GM12878 (cell line): ENCODE results near the gene TOP1. TPM values are rescaled to one million over a fixed set of nuclear protein-coding genes. Genes with fewer than 3 reads are reported as not detected.

Experiments
- ATAC-seq: fragments of 200-7000 bp; cut with Tn5 transposase; 3 replicates; pipeline ENCODE4 v1.9.1; 2020; ENCODE audit warnings: mild to moderate bottlenecking, moderate library complexity
- Bru-seq: library from RNA; stranded (reverse); fragments of 400-500 nt; gene quantifications from one replicate; lab custom pipeline; 2021; lab: Mats Ljungman, UMichigan
- BruChase-seq, 2 experiments: library from RNA; stranded (reverse); fragments of 400-500 nt; gene quantifications; one replicate each; lab custom pipeline; 2021; lab: Mats Ljungman, UMichigan
- BruUV-seq: library from RNA; stranded (reverse); fragments of 400-500 nt; replicated peaks from 2 replicates; lab custom pipeline; 2021; lab: Mats Ljungman, UMichigan
- CTCF ChIA-PET: fragments of 300-600 bp; sonication (Branson Sonifier 250); formaldehyde crosslinking; extraction: SDS; loops from one replicate; lab custom pipeline; 2021; ENCODE audit warnings: inconsistent platforms; lab: Yijun Ruan, JAX
- POLR2A ChIA-PET: fragments of 350-600 bp; formaldehyde crosslinking; extraction: SDS; loops from one replicate; lab custom pipeline; 2021; ENCODE audit warnings: inconsistent platforms; lab: Charles Lee
- RAD21 ChIA-PET: fragments of 300-600 bp; sonication (Branson Sonifier 250); formaldehyde crosslinking; loops from one replicate; lab custom pipeline; 2023; ENCODE audit warnings: antibody characterized with exemption; ENCODE audit not compliant: unreplicated experiment; lab: Charles Lee
- SMC1A ChIA-PET: fragments of 300-600 bp; sonication (Branson Sonifier 250); formaldehyde crosslinking; loops from one replicate; lab custom pipeline; 2023; ENCODE audit not compliant: unreplicated experiment, uncharacterized antibody; lab: Charles Lee
- DNase-seq: peaks from one replicate; pipeline ENCODE4 v3.0.0-alpha.2; 2011; ENCODE audit warnings: low read depth, low spot score
- FAIRE-seq: peaks from 3 replicates; lab custom pipeline; 2011; peaks lifted over from hg19 to GRCh38; lab: Jason Lieb, UNC
- H2AFZ ChIP-seq: 2 replicates; pipeline ENCODE4 v1.6.0; 2011; ENCODE audit warnings: low read depth, low read length, control low read depth; ENCODE audit not compliant: control insufficient read depth
- H3K27ac ChIP-seq: 2 replicates; pipeline ENCODE4 v1.5.1; 2011; ENCODE audit warnings: control low read depth; ENCODE audit not compliant: control insufficient read depth, insufficient read depth
- H3K27me3 ChIP-seq, 2 experiments: replicated peaks in 1 of 2; 2 replicates each; pipeline versions ENCODE4 v1.6.0 to v1.6.1; 2011; ENCODE audit warnings: low read length in 1 of 2; ENCODE audit not compliant: control insufficient read depth in 2 of 2, insufficient read depth in 2 of 2
- H3K36me3 ChIP-seq, 2 experiments: 2 replicates each; pipeline ENCODE4 v1.5.1; 2011; ENCODE audit warnings: low read length in 1 of 2; ENCODE audit not compliant: control insufficient read depth in 2 of 2, insufficient read depth in 2 of 2
- H3K4me1 ChIP-seq: 2 replicates; pipeline ENCODE4 v1.6.1; 2011; ENCODE audit warnings: mild to moderate bottlenecking, low read length, moderate library complexity, mixed read lengths; ENCODE audit not compliant: control insufficient read depth, insufficient read depth
- H3K4me2 ChIP-seq: 2 replicates; pipeline ENCODE4 v1.6.0; 2011; ENCODE audit warnings: control low read depth; ENCODE audit not compliant: control insufficient read depth, insufficient read depth
- H3K4me3 ChIP-seq: fragments of 200-600 bp; sonication (generic); 2 replicates; pipeline ENCODE4 v1.5.1; 2016
- H3K79me2 ChIP-seq: 2 replicates; pipeline ENCODE4 v1.6.0; 2011; ENCODE audit warnings: low read length; ENCODE audit not compliant: control insufficient read depth, insufficient read depth
- H3K9ac ChIP-seq: 2 replicates; pipeline ENCODE4 v1.8.0; 2011; ENCODE audit warnings: low read length, control low read depth, mixed read lengths; ENCODE audit not compliant: control insufficient read depth, insufficient read depth
- H3K9me3 ChIP-seq: replicated peaks from 3 replicates; pipeline ENCODE4 v1.5.1; 2011; ENCODE audit warnings: mild to moderate bottlenecking, low read length; ENCODE audit not compliant: control insufficient read depth, insufficient read depth
- H4K20me1 ChIP-seq: 2 replicates; pipeline ENCODE4 v1.6.0; 2011; ENCODE audit not compliant: control insufficient read depth, insufficient read depth
- CHD2 ChIP-seq: IDR thresholded peaks from 2 replicates; pipeline ENCODE4 v1.6.1; 2011; ENCODE audit warnings: low read depth, low read length, improper control_type of control experiment, borderline replicate concordance
- GATAD2B ChIP-seq: fragments of 450-650 bp; conservative IDR thresholded peaks from 2 replicates; pipeline ENCODE4 v1.6.1; 2017; ENCODE audit warnings: low read depth, mild to moderate bottlenecking, moderate library complexity
- HDAC2 ChIP-seq: fragments of 200-600 bp; sonication (generic); IDR thresholded peaks from 2 replicates; pipeline ENCODE4 v1.6.1; 2017
- KAT2A ChIP-seq: conservative IDR thresholded peaks from 2 replicates; pipeline ENCODE4 v1.6.1; 2011; ENCODE audit warnings: low read depth, low read length; ENCODE audit not compliant: control insufficient read depth
- PKNOX1 ChIP-seq: fragments of 450-650 bp; IDR thresholded peaks from 2 replicates; pipeline ENCODE4 v1.6.1; 2016; ENCODE audit warnings: mild to moderate bottlenecking
- SIN3A ChIP-seq: IDR thresholded peaks from 2 replicates; pipeline ENCODE4 v1.6.1; 2012; ENCODE audit warnings: low read depth, low read length, improper control_type of control experiment
- USF1 ChIP-seq: IDR thresholded peaks from 2 replicates; pipeline ENCODE4 v1.6.1; 2011; ENCODE audit warnings: borderline replicate concordance, low read depth, mild to moderate bottlenecking, moderate library complexity, mixed read lengths, low read length; ENCODE audit not compliant: insufficient read depth; ENCODE audit errors: extremely low read length
- YBX1 ChIP-seq: fragments of 450-650 bp; IDR thresholded peaks from 2 replicates; pipeline ENCODE4 v1.6.1; 2016; ENCODE audit warnings: antibody characterized with exemption
- WGBS: methylation state at CpG from one replicate; pipeline ENCODE4 v1.1.6; 2016; ENCODE audit warnings: low lambda C conversion rate; ENCODE audit not compliant: insufficient replicate concordance, insufficient coverage; ENCODE audit errors: missing lambda C conversion rate; 5-methylcytosine and 5-hydroxymethylcytosine counted together
- in situ Hi-C: fragments of 300-500 bp; cut with MboI; formaldehyde crosslinking; loops from 9 replicates; pipeline ENCODE4 v1.14.3; 2018; ENCODE audit warnings: mixed read lengths
- intact Hi-C: fragments of 100-400 bp; cut with micrococcal nuclease; formaldehyde crosslinking; loops from one replicate; pipeline ENCODE4 v1.14.2; 2022; ENCODE audit not compliant: unreplicated experiment
- long read RNA-seq, 2 experiments: library from polyadenylated mRNA; unstranded; transcript quantifications; one replicate each; pipeline ENCODE4 v2.0.0, GENCODE V29; 2019 to 2020
- polyA minus RNA-seq, 3 experiments: library from RNA; depleted of rRNA, polyadenylated mRNA; stranded (reverse); fragments of >200 nt; gene quantifications; 2 replicates each; pipeline ENCODE4 v1.2.3, GENCODE V29; 2011
- polyA plus RNA-seq, 11 experiments: library from polyadenylated mRNA; depleted of rRNA in 4 of 11; unstranded in 6 of 11; stranded (reverse) in 5 of 11; fragments of >200 nt; fragmentation: Nextera tagmentation in 4 of 11; fragmentation: Illumina TruSeq in 1 of 11; extraction: Ambion mirVana in 4 of 11; extraction: Trizol in 1 of 11; gene quantifications; 1 replicate in 1 of 11; 2 replicates in 10 of 11; pipeline versions ENCODE4 v1.2.1 to v1.2.3, GENCODE V29; 2011 to 2016; ENCODE audit warnings: inconsistent platforms in 2 of 11, missing spikeins in 2 of 11, low read depth in 1 of 11
- total RNA-seq, 4 experiments: library from RNA; depleted of rRNA in 3 of 4; stranded (reverse); fragments of >200 nt in 3 of 4; fragmentation: Illumina TruSeq in 1 of 4; extraction: Trizol in 1 of 4; gene quantifications; 2 replicates each; pipeline versions ENCODE4 v1.2.1 to v1.2.3, GENCODE V29; 2013 to 2021
- TF ChIP-seq, protein P1 (sequence below): IDR thresholded peaks from 2 replicates; pipeline ENCODE4 v1.6.1; 2011; ENCODE audit warnings: low read depth, mild to moderate bottlenecking, low read length, moderate library complexity, borderline replicate concordance; ENCODE audit errors: extremely low read depth
- TF ChIP-seq, protein P2 (sequence below): fragments of 450-650 bp; IDR thresholded peaks from 2 replicates; pipeline ENCODE4 v1.6.1; 2017; ENCODE audit warnings: mild to moderate bottlenecking, moderate library complexity

The TOP1 gene
- total RNA-seq (2013; cell fraction: nucleolus; rRNA removed) = 14.9 and 16.0 TPM in 2 replicates
- total RNA-seq (2014; rRNA removed) (21.5 and 24.0 TPM in 2 replicates), total RNA-seq (2014; rRNA removed; fragmentation: Illumina TruSeq; extraction: Trizol) (47.1 and 51.6 TPM in 2 replicates), total RNA-seq (2021) (91.7 and 97.4 TPM in 2 replicates), polyA plus RNA-seq (2011; rRNA removed) (25.1 and 33.8 TPM in 2 replicates), polyA plus RNA-seq (2014; fragmentation: Illumina TruSeq; extraction: Trizol) (128 and 159 TPM in 2 replicates), polyA plus RNA-seq (2014; fragmentation: Nextera tagmentation; extraction: Ambion mirVana) (10 to 100 TPM; 36.1 to 47.6 TPM), polyA plus RNA-seq (2014; rRNA removed) (34.5 and 35.4 TPM in 2 replicates), polyA plus RNA-seq (2016; fragmentation: Nextera tagmentation; extraction: Ambion mirVana) (10 to 100 TPM; 57.0 to 59.9 TPM), polyA minus RNA-seq (2011; rRNA and poly(A)+ RNA removed) (13.7 and 17.7 TPM in 2 replicates), Bru-seq, nascent RNA (percentile 96 among the genes with signal in this experiment), BruChase-seq, experiment 1, labeled RNA remaining after a 6-hour chase (percentile 92 among the genes with signal in this experiment), BruChase-seq, experiment 2, labeled RNA remaining after a 2-hour chase (percentile 90 among the genes with signal in this experiment)
- 41.2 TPM for polyA plus RNA-seq (2011; ENCODE audit: low read depth)
- 13.6 and 19.6 TPM in 2 replicates for polyA plus RNA-seq (2011; cell fraction: cytosol; rRNA removed)
- polyA plus RNA-seq (2011; cell fraction: nucleus; rRNA removed) = 20.3 and 33.7 TPM in 2 replicates
- polyA plus RNA-seq (2012) = 53.5 and 59.9 TPM in 2 replicates
- polyA minus RNA-seq (2011; cell fraction: cytosol; rRNA and poly(A)+ RNA removed) = 24.7 and 26.9 TPM in 2 replicates
- polyA minus RNA-seq (2011; cell fraction: nucleus; rRNA and poly(A)+ RNA removed) = 8.0 and 13.6 TPM in 2 replicates
- long read RNA-seq, experiment 1, transcript TOP1-201 (21 exons, 3,738 nt) = major isoform, 6 of 45 reads
- long read RNA-seq, experiment 1, partial matches to known transcripts = 37 of 45 reads
- long read RNA-seq, experiment 1, other reads (novel, unspliced or antisense) = 2 of 45 reads
- long read RNA-seq, experiment 2, partial matches to known transcripts = 129 of 136 reads
- long read RNA-seq, experiment 2, other reads (novel, unspliced or antisense) = 7 of 136 reads

- ChIA-PET RAD21 (interaction anchor here (0.9 to 27.8 kb wide), 6 partner anchors 15 to 59 kb away, joined by 3 to 696 read pairs (median 18); no protein-coding TSS in a partner anchor), CTCF (interaction anchor here (0.8 to 24.4 kb wide), 7 partner anchors 10 to 204 kb away, joined by 3 to 510 read pairs (median 6); no protein-coding TSS in a partner anchor), SMC1A (interaction anchor here (0.8 to 9.3 kb wide), 9 partner anchors 9 to 42 kb away, joined by 3 to 143 read pairs (median 8); no protein-coding TSS in a partner anchor), POLR2A (interaction anchor here (0.8 to 8.1 kb wide), 6 partner anchors 9 to 43 kb away, joined by 3 to 214 read pairs (median 8); no protein-coding TSS in a partner anchor)
- Histone ChIP-seq H3K4me1 (peaks cover 5% of the 10 kb centered on the region), H3K27me3 (no peaks in the 10 kb centered on the region), H3K9ac (peak within 1 kb of the TSS; percentile 95), H3K4me3 (peak within 1 kb of the TSS; percentile 97), H3K27ac (peak within 1 kb of the TSS; percentile 95), H4K20me1 (no peaks in the 10 kb centered on the region), H3K36me3 (0 out of 4 replicates have a peak, but pooled peaks cover 0 to 1% of the 10 kb centered on the region in 2 experiments), H3K4me2 (peak within 1 kb of the TSS; percentile 92), H3K79me2 (peaks cover 50% of the 10 kb centered on the region), H3K9me3 (no peaks in the 10 kb centered on the region), H2AFZ (peak within 1 kb of the TSS; percentile 61)
- in situ Hi-C loops (no loop called here), intact Hi-C loops (loop anchor here (1.0 kb wide), 1 partner anchor 37 kb away; no protein-coding TSS in a partner anchor)
- 2% methylated on average over 57 of the region's 85 CpGs for WGBS
- BruUV-seq = no TSS peak
- peak; percentile 86 for FAIRE-seq
- DNase-seq = peak; percentile 98
- ATAC-seq = peak; percentile 93
- TF ChIP-seq USF1 (peak; percentile 88), CHD2 (peak; percentile 26; the same call in 1 of the 2 replicates), SIN3A (peak; percentile 97), GATAD2B (peak; percentile 10), HDAC2 (no peak), KAT2A (no peak), PKNOX1 (peak; percentile 67; the same call in 1 of the 2 replicates), YBX1 (no peak)
- TF ChIP-seq, protein P1, sequence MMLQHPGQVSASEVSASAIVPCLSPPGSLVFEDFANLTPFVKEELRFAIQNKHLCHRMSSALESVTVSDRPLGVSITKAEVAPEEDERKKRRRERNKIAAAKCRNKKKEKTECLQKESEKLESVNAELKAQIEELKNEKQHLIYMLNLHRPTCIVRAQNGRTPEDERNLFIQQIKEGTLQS = 0 out of 2 replicates have a peak, but pooled peaks have one; percentile 45
- TF ChIP-seq, protein P2, sequence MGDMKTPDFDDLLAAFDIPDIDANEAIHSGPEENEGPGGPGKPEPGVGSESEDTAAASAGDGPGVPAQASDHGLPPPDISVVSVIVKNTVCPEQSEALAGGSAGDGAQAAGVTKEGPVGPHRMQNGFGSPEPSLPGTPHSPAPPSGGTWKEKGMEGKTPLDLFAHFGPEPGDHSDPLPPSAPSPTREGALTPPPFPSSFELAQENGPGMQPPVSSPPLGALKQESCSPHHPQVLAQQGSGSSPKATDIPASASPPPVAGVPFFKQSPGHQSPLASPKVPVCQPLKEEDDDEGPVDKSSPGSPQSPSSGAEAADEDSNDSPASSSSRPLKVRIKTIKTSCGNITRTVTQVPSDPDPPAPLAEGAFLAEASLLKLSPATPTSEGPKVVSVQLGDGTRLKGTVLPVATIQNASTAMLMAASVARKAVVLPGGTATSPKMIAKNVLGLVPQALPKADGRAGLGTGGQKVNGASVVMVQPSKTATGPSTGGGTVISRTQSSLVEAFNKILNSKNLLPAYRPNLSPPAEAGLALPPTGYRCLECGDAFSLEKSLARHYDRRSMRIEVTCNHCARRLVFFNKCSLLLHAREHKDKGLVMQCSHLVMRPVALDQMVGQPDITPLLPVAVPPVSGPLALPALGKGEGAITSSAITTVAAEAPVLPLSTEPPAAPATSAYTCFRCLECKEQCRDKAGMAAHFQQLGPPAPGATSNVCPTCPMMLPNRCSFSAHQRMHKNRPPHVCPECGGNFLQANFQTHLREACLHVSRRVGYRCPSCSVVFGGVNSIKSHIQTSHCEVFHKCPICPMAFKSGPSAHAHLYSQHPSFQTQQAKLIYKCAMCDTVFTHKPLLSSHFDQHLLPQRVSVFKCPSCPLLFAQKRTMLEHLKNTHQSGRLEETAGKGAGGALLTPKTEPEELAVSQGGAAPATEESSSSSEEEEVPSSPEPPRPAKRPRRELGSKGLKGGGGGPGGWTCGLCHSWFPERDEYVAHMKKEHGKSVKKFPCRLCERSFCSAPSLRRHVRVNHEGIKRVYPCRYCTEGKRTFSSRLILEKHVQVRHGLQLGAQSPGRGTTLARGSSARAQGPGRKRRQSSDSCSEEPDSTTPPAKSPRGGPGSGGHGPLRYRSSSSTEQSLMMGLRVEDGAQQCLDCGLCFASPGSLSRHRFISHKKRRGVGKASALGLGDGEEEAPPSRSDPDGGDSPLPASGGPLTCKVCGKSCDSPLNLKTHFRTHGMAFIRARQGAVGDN = peak; percentile 71
These were observed at the start of gene TOP1 for GRCh38 chr20:41028359-41029149. Gene TOP1, plus strand, starts transcription at chr20:41028822. Its CDS starts 246 bp downstream, at chr20:41029068.
